Liver (tissue), 3 donors: ENCODE results near the gene TRMT2A.

Source experiments
- CTCF ChIP-seq: fragments of 150-350 bp; IDR thresholded peaks from 2 replicates; pipeline ENCODE4 v1.5.1; 2017; ENCODE audit warnings: improper control_type of control experiment, low read depth, low read length; ENCODE audit not compliant: missing input control
- JUND ChIP-seq, 2 donors: IDR thresholded peaks; 2 replicates each; pipeline ENCODE4 v1.6.1; 2016; ENCODE audit warnings: antibody characterized with exemption in 2 of 2
- MAX ChIP-seq: IDR thresholded peaks from 2 replicates; pipeline ENCODE4 v1.6.1; 2016; ENCODE audit warnings: antibody characterized with exemption
- REST ChIP-seq: IDR thresholded peaks from 2 replicates; pipeline ENCODE4 v1.6.1; 2016; ENCODE audit warnings: antibody characterized with exemption, mild to moderate bottlenecking
- donor health status: healthy.
- donor health status: healthy.

GRCh38 chr22:20080445-20080775 is 36.6 kb downstream of the TRMT2A start:
- TF ChIP-seq MAX (no peak), JUND (IDR thresholded peaks at IDR 0.05) (no peak), CTCF (no peak), REST (no peak)
